ENCODE results near the gene NCAPH2. TPM values are rescaled to one million over a fixed set of nuclear protein-coding genes. Genes with fewer than 3 reads are reported as not detected.

Gene NCAPH2
- total and polyA plus RNA-seq, 9 of the 15 experiments (the other 6 are each of a cell fraction or from before 2014, with no cell fraction given): 3.6 to 88.6 (median 32.4) TPM

DNA sequence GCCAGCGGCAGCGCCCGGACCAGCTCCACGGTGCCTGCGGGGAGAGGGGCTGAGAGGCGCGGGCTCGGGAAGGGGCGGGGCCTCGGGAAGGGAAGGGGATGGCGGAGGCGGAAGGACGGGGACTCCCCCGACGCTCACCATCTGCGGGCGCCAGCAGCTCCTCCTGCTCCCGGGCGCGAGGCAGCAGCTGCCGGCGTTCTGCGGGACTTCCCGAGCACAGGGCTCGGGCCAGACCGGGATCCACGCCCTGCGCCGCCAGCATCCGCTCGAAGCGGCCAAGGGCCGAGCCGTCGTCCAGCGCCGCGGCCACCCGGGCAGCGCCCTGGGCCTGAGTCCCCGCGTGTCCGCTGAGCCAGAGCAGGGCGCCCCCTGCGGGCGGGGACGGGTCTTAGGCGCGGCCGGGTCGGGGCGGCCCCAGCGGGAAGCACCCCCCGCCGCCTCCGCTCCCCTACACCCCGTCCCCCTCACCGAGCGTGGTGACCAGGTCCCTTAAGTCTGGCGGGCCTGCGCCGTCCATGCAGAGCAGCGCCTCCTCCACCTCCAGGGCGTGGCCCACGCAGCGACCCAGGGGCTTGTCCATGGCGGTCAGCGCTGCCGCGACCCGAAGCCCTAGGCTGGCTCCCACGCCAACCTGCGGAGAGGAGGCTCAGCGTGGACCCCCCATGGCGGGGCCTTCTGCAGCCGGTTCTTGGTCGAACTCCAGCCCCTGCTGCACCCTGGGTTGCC is 18.2 kb downstream of the NCAPH2 start (continued):
- TF ChIP-seq, protein P1, sequence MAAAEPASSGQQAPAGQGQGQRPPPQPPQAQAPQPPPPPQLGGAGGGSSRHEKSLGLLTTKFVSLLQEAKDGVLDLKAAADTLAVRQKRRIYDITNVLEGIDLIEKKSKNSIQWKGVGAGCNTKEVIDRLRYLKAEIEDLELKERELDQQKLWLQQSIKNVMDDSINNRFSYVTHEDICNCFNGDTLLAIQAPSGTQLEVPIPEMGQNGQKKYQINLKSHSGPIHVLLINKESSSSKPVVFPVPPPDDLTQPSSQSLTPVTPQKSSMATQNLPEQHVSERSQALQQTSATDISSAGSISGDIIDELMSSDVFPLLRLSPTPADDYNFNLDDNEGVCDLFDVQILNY (CRISPR knock-in tag; IDR thresholded peaks at IDR 0.05): no peak
- TF ChIP-seq TBP (optimal IDR thresholded peaks at IDR 0.05; ENCODE audit: low read depth, low read length) (peak; percentile 35), SIRT6 (IDR thresholded peaks at IDR 0.05; ENCODE audit: low read depth, low read length) (no peak), TCFL5 (CRISPR knock-in tag; conservative IDR thresholded peaks at IDR 0.05) (no peak), ZNF121 (CRISPR knock-in tag; conservative IDR thresholded peaks at IDR 0.05) (no peak), ZNF143 (CRISPR knock-in tag; IDR thresholded peaks at IDR 0.05) (no peak), TEAD2 (tag; IDR thresholded peaks at IDR 0.05) (no peak), YY1 (IDR thresholded peaks at IDR 0.05; ENCODE audit: borderline replicate concordance in 1 of 3, control insufficient read depth in 1 of 3, extremely low read depth in 1 of 3, insufficient read depth in 3 of 3, insufficient read length in 1 of 3, insufficient replicate concordance in 2 of 3, low read depth in 1 of 3, low read length in 2 of 3) (peak in 2 of 3 experiments; percentile 35 to 39), ZNF146 (CRISPR knock-in tag; IDR thresholded peaks at IDR 0.05; ENCODE audit: unreplicated experiment) (peak; percentile 25), HMGN3 (IDR thresholded peaks at IDR 0.05; ENCODE audit: borderline replicate concordance, extremely low read depth, insufficient read length, low read depth, low read length) (no peak), SMARCB1 (IDR thresholded peaks at IDR 0.05; ENCODE audit: insufficient read length, low read depth) (no peak), HMG20B (CRISPR knock-in tag; IDR thresholded peaks at IDR 0.05) (no peak), FIP1L1 (IDR thresholded peaks at IDR 0.05; ENCODE audit: low read depth, low read length, poor library complexity, severe bottlenecking) (no peak), SNRNP70 (optimal IDR thresholded peaks at IDR 0.05; ENCODE audit: low read depth, low read length) (no peak), NBN (IDR thresholded peaks at IDR 0.05; ENCODE audit: low read depth) (no peak)
- TF ChIP-seq, protein P2, sequence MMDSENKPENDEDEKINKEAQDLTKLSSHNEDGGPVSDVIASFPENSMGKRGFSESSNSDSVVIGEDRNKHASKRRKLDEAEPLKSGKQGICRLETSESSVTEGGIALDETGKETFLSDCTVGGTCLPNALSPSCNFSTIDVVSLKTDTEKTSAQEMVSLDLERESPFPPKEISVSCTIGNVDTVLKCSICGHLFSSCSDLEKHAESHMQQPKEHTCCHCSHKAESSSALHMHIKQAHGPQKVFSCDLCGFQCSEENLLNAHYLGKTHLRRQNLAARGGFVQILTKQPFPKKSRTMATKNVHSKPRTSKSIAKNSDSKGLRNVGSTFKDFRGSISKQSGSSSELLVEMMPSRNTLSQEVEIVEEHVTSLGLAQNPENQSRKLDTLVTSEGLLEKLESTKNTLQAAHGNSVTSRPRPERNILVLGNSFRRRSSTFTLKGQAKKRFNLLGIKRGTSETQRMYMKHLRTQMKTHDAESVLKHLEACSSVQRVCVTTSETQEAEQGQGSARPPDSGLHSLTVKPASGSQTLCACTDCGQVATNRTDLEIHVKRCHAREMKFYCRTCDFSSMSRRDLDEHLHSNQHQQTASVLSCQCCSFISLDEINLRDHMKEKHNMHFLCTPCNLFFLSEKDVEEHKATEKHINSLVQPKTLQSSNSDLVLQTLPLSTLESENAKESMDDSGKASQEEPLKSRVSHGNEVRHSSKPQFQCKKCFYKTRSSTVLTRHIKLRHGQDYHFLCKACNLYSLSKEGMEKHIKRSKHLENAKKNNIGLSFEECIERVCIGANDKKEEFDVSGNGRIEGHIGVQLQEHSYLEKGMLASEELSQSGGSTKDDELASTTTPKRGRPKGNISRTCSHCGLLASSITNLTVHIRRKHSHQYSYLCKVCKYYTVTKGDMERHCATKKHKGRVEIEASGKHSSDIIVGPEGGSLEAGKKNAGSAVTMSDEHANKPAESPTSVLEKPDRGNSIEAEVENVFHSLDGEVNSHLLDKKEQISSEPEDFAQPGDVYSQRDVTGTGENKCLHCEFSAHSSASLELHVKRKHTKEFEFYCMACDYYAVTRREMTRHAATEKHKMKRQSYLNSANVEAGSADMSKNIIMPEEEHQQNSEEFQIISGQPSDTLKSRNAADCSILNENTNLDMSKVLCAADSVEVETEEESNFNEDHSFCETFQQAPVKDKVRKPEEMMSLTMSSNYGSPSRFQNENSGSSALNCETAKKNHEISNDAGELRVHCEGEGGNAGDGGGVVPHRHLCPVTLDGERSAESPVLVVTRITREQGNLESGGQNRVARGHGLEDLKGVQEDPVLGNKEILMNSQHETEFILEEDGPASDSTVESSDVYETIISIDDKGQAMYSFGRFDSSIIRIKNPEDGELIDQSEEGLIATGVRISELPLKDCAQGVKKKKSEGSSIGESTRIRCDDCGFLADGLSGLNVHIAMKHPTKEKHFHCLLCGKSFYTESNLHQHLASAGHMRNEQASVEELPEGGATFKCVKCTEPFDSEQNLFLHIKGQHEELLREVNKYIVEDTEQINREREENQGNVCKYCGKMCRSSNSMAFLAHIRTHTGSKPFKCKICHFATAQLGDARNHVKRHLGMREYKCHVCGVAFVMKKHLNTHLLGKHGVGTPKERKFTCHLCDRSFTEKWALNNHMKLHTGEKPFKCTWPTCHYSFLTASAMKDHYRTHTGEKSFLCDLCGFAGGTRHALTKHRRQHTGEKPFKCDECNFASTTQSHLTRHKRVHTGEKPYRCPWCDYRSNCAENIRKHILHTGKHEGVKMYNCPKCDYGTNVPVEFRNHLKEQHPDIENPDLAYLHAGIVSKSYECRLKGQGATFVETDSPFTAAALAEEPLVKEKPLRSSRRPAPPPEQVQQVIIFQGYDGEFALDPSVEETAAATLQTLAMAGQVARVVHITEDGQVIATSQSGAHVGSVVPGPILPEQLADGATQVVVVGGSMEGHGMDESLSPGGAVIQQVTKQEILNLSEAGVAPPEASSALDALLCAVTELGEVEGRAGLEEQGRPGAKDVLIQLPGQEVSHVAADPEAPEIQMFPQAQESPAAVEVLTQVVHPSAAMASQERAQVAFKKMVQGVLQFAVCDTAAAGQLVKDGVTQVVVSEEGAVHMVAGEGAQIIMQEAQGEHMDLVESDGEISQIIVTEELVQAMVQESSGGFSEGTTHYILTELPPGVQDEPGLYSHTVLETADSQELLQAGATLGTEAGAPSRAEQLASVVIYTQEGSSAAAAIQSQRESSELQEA (IDR thresholded peaks at IDR 0.05; ENCODE audit: low read depth): no peak
- TF ChIP-seq, protein P3, sequence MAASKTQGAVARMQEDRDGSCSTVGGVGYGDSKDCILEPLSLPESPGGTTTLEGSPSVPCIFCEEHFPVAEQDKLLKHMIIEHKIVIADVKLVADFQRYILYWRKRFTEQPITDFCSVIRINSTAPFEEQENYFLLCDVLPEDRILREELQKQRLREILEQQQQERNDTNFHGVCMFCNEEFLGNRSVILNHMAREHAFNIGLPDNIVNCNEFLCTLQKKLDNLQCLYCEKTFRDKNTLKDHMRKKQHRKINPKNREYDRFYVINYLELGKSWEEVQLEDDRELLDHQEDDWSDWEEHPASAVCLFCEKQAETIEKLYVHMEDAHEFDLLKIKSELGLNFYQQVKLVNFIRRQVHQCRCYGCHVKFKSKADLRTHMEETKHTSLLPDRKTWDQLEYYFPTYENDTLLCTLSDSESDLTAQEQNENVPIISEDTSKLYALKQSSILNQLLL (CRISPR knock-in tag; IDR thresholded peaks at IDR 0.05; ENCODE audit: borderline replicate concordance): no peak
